K562 (cell line): Measurements from ENCODE around the gene SLC12A9. TPM values are rescaled to one million over a fixed set of nuclear protein-coding genes. Genes with fewer than 3 reads are reported as not detected.

Experiments
- ATAC-seq: fragments of 200-7000 bp; cut with Tn5 transposase; 3 replicates; pipeline ENCODE4 v1.9.1; 2020; ENCODE audit warnings: moderate library complexity
- BruUV-seq: library from RNA; stranded (reverse); fragments of 400-500 nt; replicated peaks from 2 replicates; lab custom pipeline; 2021; lab: Mats Ljungman, UMichigan
- CTCF ChIA-PET: fragments of 300-600 bp; formaldehyde crosslinking; extraction: SDS; loops from one replicate; lab custom pipeline; 2021; ENCODE audit warnings: low intra/inter-chr PET ratio; lab: Yijun Ruan, JAX
- POLR2A ChIA-PET: fragments of 300-600, 350-650 bp; sonication (Branson Sonifier 250); formaldehyde crosslinking; extraction: SDS; loops from one replicate; lab custom pipeline; 2021; ENCODE audit warnings: antibody characterized with exemption, inconsistent platforms; lab: Yijun Ruan, JAX
- DNase-seq, 4 experiments: peaks; one replicate each; pipeline versions ENCODE4 v3.0.0 to v3.0.0-alpha.2; 2011 to 2018; ENCODE audit warnings: low spot score in 3 of 4, mixed read lengths in 3 of 4; ENCODE audit errors: extremely low read depth in 1 of 4
- FAIRE-seq: peaks from 2 replicates; lab custom pipeline; 2011; peaks lifted over from hg19 to GRCh38; lab: Jason Lieb, UNC
- H2AFZ ChIP-seq: 2 replicates; pipeline ENCODE4 v1.6.0; 2011; ENCODE audit warnings: low read depth, low read length, control low read depth, inconsistent platforms
- H3K27ac ChIP-seq: fragments of 200-600 bp; 3 replicates; pipeline ENCODE4 v1.8.0; 2011; ENCODE audit warnings: low read depth, mild to moderate bottlenecking, control low read depth, inconsistent platforms, low read length, moderate library complexity, mixed read lengths; ENCODE audit errors: extremely low read depth
- H3K27me3 ChIP-seq, 2 experiments: fragments of 300-600 bp in 1 of 2; 2 replicates in 1 of 2; 3 replicates in 1 of 2; pipeline versions ENCODE4 v1.6.0 to v1.8.0; 2011; ENCODE audit warnings: inconsistent platforms in 2 of 2, low read length in 2 of 2, mild to moderate bottlenecking in 1 of 2, mixed read lengths in 1 of 2, moderate library complexity in 1 of 2; ENCODE audit not compliant: control insufficient read depth in 2 of 2, insufficient read depth in 2 of 2
- H3K36me3 ChIP-seq: fragments of 300-600 bp; 3 replicates; pipeline ENCODE4 v1.8.0; 2011; ENCODE audit warnings: mild to moderate bottlenecking, low read length, inconsistent platforms; ENCODE audit not compliant: control insufficient read depth, insufficient read depth
- H3K4me1 ChIP-seq, 2 experiments: fragments of 200-600 bp in 1 of 2; replicated peaks in 1 of 2; 2 replicates in 1 of 2; 3 replicates in 1 of 2; pipeline versions ENCODE4 v1.5.1 to v1.8.0; 2011; ENCODE audit warnings: inconsistent platforms in 2 of 2, low read length in 2 of 2, mild to moderate bottlenecking in 1 of 2, mixed read lengths in 1 of 2, moderate library complexity in 1 of 2; ENCODE audit not compliant: control insufficient read depth in 2 of 2, insufficient read depth in 2 of 2
- H3K4me2 ChIP-seq: 2 replicates; pipeline ENCODE4 v1.6.1; 2011; ENCODE audit warnings: low read length, control low read depth, inconsistent platforms, mixed read lengths; ENCODE audit not compliant: insufficient read depth
- H3K4me3 ChIP-seq: fragments of 200-600 bp; sonication (generic), shearing (Covaris generic); 2 replicates; pipeline ENCODE4 v1.5.1; 2016; ENCODE audit warnings: control low read depth, inconsistent platforms
- H3K79me2 ChIP-seq: fragments of 200-600 bp; 3 replicates; pipeline ENCODE4 v1.8.0; 2011; ENCODE audit warnings: low read length, inconsistent platforms; ENCODE audit not compliant: control insufficient read depth, insufficient read depth
- H3K9ac ChIP-seq, 2 experiments: 2 replicates each; pipeline versions ENCODE4 v1.6.0 to v1.6.1; 2011; ENCODE audit warnings: low read depth in 2 of 2, low read length in 2 of 2, control low read depth in 1 of 2, inconsistent platforms in 1 of 2, mild to moderate bottlenecking in 1 of 2, mixed read lengths in 1 of 2; ENCODE audit not compliant: insufficient read depth in 1 of 2
- H3K9me1 ChIP-seq: one replicate; pipeline ENCODE4 v1.6.0; 2011; ENCODE audit warnings: inconsistent platforms, mild to moderate bottlenecking, low read length, moderate library complexity; ENCODE audit not compliant: control insufficient read depth, insufficient read depth
- H3K9me3 ChIP-seq: replicated peaks from 2 replicates; pipeline ENCODE4 v1.5.1; 2011; ENCODE audit warnings: low read depth, low read length, inconsistent platforms; ENCODE audit not compliant: control insufficient read depth, insufficient read depth
- H4K20me1 ChIP-seq: replicated peaks from 2 replicates; pipeline ENCODE4 v1.6.1; 2011; ENCODE audit warnings: low read length, inconsistent platforms, mixed read lengths; ENCODE audit not compliant: control insufficient read depth, insufficient read depth
- CREM ChIP-seq: IDR thresholded peaks from 2 replicates; pipeline ENCODE4 v1.6.1; 2014; ENCODE audit warnings: antibody characterized with exemption, low read depth
- EP300 ChIP-seq: IDR thresholded peaks from 2 replicates; pipeline ENCODE4 v1.6.1; 2012; ENCODE audit warnings: low read length, improper control_type of control experiment
- EZH2 ChIP-seq: IDR thresholded peaks from 2 replicates; pipeline ENCODE4 v1.6.1; 2012; ENCODE audit warnings: low read depth, mild to moderate bottlenecking, inconsistent platforms, low read length, borderline replicate concordance
- LEF1 ChIP-seq: fragments of 450-650 bp; IDR thresholded peaks from 2 replicates; pipeline ENCODE4 v1.6.1; 2016; ENCODE audit warnings: mild to moderate bottlenecking
- POLR3G ChIP-seq: IDR thresholded peaks from 2 replicates; pipeline ENCODE4 v1.6.1; 2011; ENCODE audit not compliant: insufficient read length, insufficient replicate concordance; ENCODE audit errors: extremely low read depth
- PTBP1 ChIP-seq: fragments of 200-400 bp; formaldehyde crosslinking; IDR thresholded peaks from 2 replicates; pipeline ENCODE4 v1.6.1; 2017; ENCODE audit warnings: low read depth, low read length
- RBM25 ChIP-seq: fragments of 200-400 bp; formaldehyde crosslinking; IDR thresholded peaks from 2 replicates; pipeline ENCODE4 v1.6.1; 2018; ENCODE audit warnings: low read length, low read depth, moderate library complexity; ENCODE audit not compliant: severe bottlenecking
- SMARCB1 ChIP-seq: IDR thresholded peaks from 2 replicates; pipeline ENCODE4 v1.6.1; 2011; ENCODE audit warnings: improper control_type of control experiment, low read depth; ENCODE audit not compliant: insufficient read length
- TARDBP ChIP-seq: fragments of 450-650 bp; IDR thresholded peaks from 2 replicates; pipeline ENCODE4 v1.6.1; 2016
- ZNF347 ChIP-seq: fragments of 450-650 bp; formaldehyde crosslinking; IDR thresholded peaks from 2 replicates; pipeline ENCODE4 v1.4.0; 2020; ENCODE audit warnings: low read depth, mild to moderate bottlenecking, moderate library complexity
- ZSCAN32 ChIP-seq: fragments of 450-650 bp; formaldehyde crosslinking; IDR thresholded peaks from 2 replicates; pipeline ENCODE4 v1.4.0; 2020; ENCODE audit warnings: mild to moderate bottlenecking, moderate library complexity
- WGBS: fragments of 100-300 bp; shearing (Covaris generic); methylation state at CpG from one replicate; pipeline ENCODE4 v1.1.6; 2016; ENCODE audit warnings: low coverage, mixed read lengths; ENCODE audit not compliant: insufficient coverage; ENCODE audit errors: missing lambda C conversion rate; 5-methylcytosine and 5-hydroxymethylcytosine counted together
- in situ Hi-C: fragments of 300-500 bp; cut with MboI; formaldehyde crosslinking; loops from 4 replicates; pipeline ENCODE4 v1.15.0; 2018; ENCODE audit warnings: inconsistent platforms, mixed read lengths
- intact Hi-C: fragments of 100-400 bp; cut with micrococcal nuclease; formaldehyde crosslinking; loops from 2 replicates; pipeline ENCODE4 v1.14.2; 2022
- polyA plus RNA-seq, 8 experiments: library from polyadenylated mRNA; depleted of rRNA in 4 of 8; stranded (reverse) in 5 of 8; unstranded in 3 of 8; fragments of >200 nt; fragmentation: Nextera tagmentation in 2 of 8; fragmentation: Illumina TruSeq in 1 of 8; extraction: Ambion mirVana in 2 of 8; extraction: Trizol in 1 of 8; gene quantifications; 2 replicates each; pipeline versions ENCODE4 v1.2.1 to v1.2.3, GENCODE V29; 2011 to 2014; ENCODE audit warnings: inconsistent platforms in 1 of 8, missing spikeins in 1 of 8
- total RNA-seq, 7 experiments: library from RNA; depleted of rRNA in 6 of 7; stranded (reverse); fragments of >200 nt in 6 of 7; fragmentation: Illumina TruSeq in 2 of 7; extraction: Trizol in 2 of 7; gene quantifications; 2 replicates each; pipeline versions ENCODE4 v1.2.1 to v1.2.3, GENCODE V29; 2011 to 2021; ENCODE audit warnings: low replicate concordance in 1 of 7
- TF ChIP-seq, protein P1 (sequence below): fragments of 250-450 bp; sonication (Bioruptor Pico); IDR thresholded peaks from 2 replicates; pipeline ENCODE4 v1.5.0; 2021
- TF ChIP-seq, protein P2 (sequence below): fragments of 250-450 bp; sonication (Bioruptor Pico); IDR thresholded peaks from 2 replicates; pipeline ENCODE4 v1.8.0; 2021; ENCODE audit warnings: borderline replicate concordance, mild to moderate bottlenecking, moderate library complexity; ENCODE audit not compliant: poor library complexity, severe bottlenecking
- TF ChIP-seq, protein P3 (sequence below): sonication (generic); formaldehyde crosslinking; IDR thresholded peaks from 2 replicates; pipeline ENCODE4 v1.4.0; 2020; ENCODE audit warnings: mild to moderate bottlenecking, missing genetic modification reagents
- TF ChIP-seq, protein P4 (sequence below): fragments of 250-450 bp; sonication (Bioruptor Pico); IDR thresholded peaks from 2 replicates; pipeline ENCODE4 v1.8.0; 2021; ENCODE audit warnings: moderate library complexity, mild to moderate bottlenecking, inconsistent platforms
- TF ChIP-seq, protein P5 (sequence below): IDR thresholded peaks from 2 replicates; pipeline ENCODE4 v1.6.1; 2014; ENCODE audit warnings: antibody characterized with exemption

The SLC12A9 gene
- total and polyA plus RNA-seq, 9 of the 15 experiments (the other 6 are each of a cell fraction or from before 2014, with no cell fraction given), result 0.06 to 20.2 (median 10.7) TPM

- TF ChIP-seq, protein P1, sequence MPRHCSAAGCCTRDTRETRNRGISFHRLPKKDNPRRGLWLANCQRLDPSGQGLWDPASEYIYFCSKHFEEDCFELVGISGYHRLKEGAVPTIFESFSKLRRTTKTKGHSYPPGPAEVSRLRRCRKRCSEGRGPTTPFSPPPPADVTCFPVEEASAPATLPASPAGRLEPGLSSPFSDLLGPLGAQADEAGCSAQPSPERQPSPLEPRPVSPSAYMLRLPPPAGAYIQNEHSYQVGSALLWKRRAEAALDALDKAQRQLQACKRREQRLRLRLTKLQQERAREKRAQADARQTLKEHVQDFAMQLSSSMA (CRISPR knock-in tag), result no peak
- TF ChIP-seq POLR3G (no peak), EP300 (peak; percentile 73), CREM (peak; percentile 64; the same call in 1 of the 2 replicates)
These were observed 45.4 kb downstream of the SLC12A9 start (continued) for GRCh38 chr7:100897772-100898454.

DNA sequence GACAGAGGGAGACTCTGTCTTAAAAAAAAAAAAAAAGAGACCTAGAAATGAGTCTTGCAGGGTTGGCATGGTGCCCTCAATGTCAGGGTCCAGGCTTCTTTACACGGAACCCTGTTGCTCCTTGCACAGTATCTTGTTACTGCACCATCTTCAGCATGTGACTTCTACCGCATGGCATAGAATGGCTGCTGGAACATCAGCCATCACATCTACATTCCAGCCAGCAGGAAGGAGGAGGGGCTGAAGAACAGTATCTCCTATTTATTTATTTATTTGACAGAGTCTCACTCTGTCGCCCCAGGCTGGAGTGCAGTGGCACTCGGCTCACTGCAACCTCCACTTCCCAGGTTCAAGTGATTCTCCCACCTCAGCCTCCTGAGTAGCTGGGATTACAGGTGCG is 46.9 kb downstream of the SLC12A9 start:
- no peaks in the 10 kb centered on the region for H3K36me3 ChIP-seq
- no peak overlapping the region for H3K9ac ChIP-seq
- no peaks in the 10 kb centered on the region for H4K20me1 ChIP-seq
- no peak overlapping the region for H2AFZ ChIP-seq
- H3K9me3 ChIP-seq, result no peaks in the 10 kb centered on the region
- POLR2A ChIA-PET, result interaction anchor here (1.5 to 2.1 kb wide), 2 partner anchors 11 to 59 kb away, joined by 4 to 7 read pairs; no protein-coding TSS in a partner anchor
- H3K4me1 ChIP-seq, result peaks cover 26 to 46% of the 10 kb centered on the region in 2 experiments
- DNase-seq (no peak), ATAC-seq (no peak), FAIRE-seq (no peak)
- H3K4me2 ChIP-seq, result no peak overlapping the region
- no peak overlapping the region for H3K27ac ChIP-seq
- no peaks in the 10 kb centered on the region for H3K9me1 ChIP-seq
- WGBS, result 71% methylated on average over 5 of the region's 5 CpGs
- no peak overlapping the region for H3K4me3 ChIP-seq
- no peaks in the 10 kb centered on the region; the same call in 2 of the 3 replicates for H3K79me2 ChIP-seq
- no TSS peak for BruUV-seq
- in situ Hi-C loops, result no loop called here
- H3K27me3 ChIP-seq, result no peaks in the 10 kb centered on the region
- CTCF ChIA-PET, result interaction anchor here (0.6 to 1.8 kb wide), 3 partner anchors 109 to 160 kb away, joined by 3 to 9 read pairs (median 3); no protein-coding TSS in a partner anchor
- intact Hi-C loops, result loop anchor here (5.0 kb wide), 3 partner anchors 178 to 383 kb away; no protein-coding TSS in a partner anchor
- TF ChIP-seq SMARCB1 (no peak), TARDBP (no peak), ZSCAN32 (CRISPR knock-in tag) (no peak), ZNF347 (CRISPR knock-in tag) (no peak), EZH2 (no peak), LEF1 (no peak), RBM25 (peak; percentile 87), PTBP1 (0 out of 2 replicates have a peak, but pooled peaks have one; percentile 67)
- TF ChIP-seq, protein P2, sequence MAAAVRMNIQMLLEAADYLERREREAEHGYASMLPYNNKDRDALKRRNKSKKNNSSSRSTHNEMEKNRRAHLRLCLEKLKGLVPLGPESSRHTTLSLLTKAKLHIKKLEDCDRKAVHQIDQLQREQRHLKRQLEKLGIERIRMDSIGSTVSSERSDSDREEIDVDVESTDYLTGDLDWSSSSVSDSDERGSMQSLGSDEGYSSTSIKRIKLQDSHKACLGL (CRISPR knock-in tag), result no peak
- TF ChIP-seq, protein P3, sequence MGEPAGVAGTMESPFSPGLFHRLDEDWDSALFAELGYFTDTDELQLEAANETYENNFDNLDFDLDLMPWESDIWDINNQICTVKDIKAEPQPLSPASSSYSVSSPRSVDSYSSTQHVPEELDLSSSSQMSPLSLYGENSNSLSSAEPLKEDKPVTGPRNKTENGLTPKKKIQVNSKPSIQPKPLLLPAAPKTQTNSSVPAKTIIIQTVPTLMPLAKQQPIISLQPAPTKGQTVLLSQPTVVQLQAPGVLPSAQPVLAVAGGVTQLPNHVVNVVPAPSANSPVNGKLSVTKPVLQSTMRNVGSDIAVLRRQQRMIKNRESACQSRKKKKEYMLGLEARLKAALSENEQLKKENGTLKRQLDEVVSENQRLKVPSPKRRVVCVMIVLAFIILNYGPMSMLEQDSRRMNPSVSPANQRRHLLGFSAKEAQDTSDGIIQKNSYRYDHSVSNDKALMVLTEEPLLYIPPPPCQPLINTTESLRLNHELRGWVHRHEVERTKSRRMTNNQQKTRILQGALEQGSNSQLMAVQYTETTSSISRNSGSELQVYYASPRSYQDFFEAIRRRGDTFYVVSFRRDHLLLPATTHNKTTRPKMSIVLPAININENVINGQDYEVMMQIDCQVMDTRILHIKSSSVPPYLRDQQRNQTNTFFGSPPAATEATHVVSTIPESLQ (CRISPR knock-in tag), result no peak
- TF ChIP-seq, protein P4, sequence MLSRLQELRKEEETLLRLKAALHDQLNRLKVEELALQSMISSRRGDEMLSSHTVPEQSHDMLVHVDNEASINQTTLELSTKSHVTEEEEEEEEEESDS (CRISPR knock-in tag), result no peak
- TF ChIP-seq, protein P5, sequence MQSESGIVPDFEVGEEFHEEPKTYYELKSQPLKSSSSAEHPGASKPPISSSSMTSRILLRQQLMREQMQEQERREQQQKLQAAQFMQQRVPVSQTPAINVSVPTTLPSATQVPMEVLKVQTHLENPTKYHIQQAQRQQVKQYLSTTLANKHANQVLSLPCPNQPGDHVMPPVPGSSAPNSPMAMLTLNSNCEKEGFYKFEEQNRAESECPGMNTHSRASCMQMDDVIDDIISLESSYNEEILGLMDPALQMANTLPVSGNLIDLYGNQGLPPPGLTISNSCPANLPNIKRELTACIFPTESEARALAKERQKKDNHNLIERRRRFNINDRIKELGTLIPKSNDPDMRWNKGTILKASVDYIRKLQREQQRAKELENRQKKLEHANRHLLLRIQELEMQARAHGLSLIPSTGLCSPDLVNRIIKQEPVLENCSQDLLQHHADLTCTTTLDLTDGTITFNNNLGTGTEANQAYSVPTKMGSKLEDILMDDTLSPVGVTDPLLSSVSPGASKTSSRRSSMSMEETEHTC, result no peak
